Thyroid gland (tissue), 4 donors: ENCODE measurements around the gene CYP46A1. TPM values are rescaled to one million over a fixed set of nuclear protein-coding genes. Genes with fewer than 3 reads are reported as not detected.

Experiments
- DNase-seq, 2 donors: peaks; one replicate each; pipeline ENCODE4 v3.0.0-alpha.2; 2019
- H3K27ac ChIP-seq, 3 donors: fragments of 200-600 bp; sonication (generic); 1 replicate in 2 of 3; 2 replicates in 1 of 3; pipeline ENCODE4 v1.5.1; 2016 to 2019; ENCODE audit warnings: mild to moderate bottlenecking in 1 of 3, moderate library complexity in 1 of 3
- H3K27me3 ChIP-seq: fragments of 200-600 bp; sonication (generic); one replicate; pipeline ENCODE4 v1.5.1; 2019
- H3K36me3 ChIP-seq, 2 donors: fragments of 200-600 bp; sonication (generic); one replicate each; pipeline ENCODE4 v1.5.1; 2016 to 2019
- H3K4me1 ChIP-seq, 2 donors: fragments of 200-600 bp; sonication (generic); one replicate each; pipeline ENCODE4 v1.5.1; 2017 to 2019
- H3K4me3 ChIP-seq, 3 donors: fragments of 200-600 bp; sonication (generic); replicated peaks in 1 of 3; 1 replicate in 2 of 3; 2 replicates in 1 of 3; pipeline ENCODE4 v1.5.1; 2016; ENCODE audit warnings: mild to moderate bottlenecking in 1 of 3
- H3K9me3 ChIP-seq: fragments of 200-600 bp; sonication (generic); one replicate; pipeline ENCODE4 v1.5.1; 2017
- CTCF ChIP-seq, 6 experiments: fragments of 200-600 bp in 3 of 6; fragments of 450-650 bp in 3 of 6; sonication (generic) in 3 of 6; IDR thresholded peaks; one replicate each; pipeline ENCODE4 v1.5.1; 2016 to 2019; ENCODE audit warnings: antibody characterized with exemption in 6 of 6, mild to moderate bottlenecking in 2 of 6, inconsistent platforms in 1 of 6, moderate library complexity in 1 of 6
- POLR2A ChIP-seq, 2 donors: fragments of 450-650 bp; IDR thresholded peaks; one replicate each; pipeline ENCODE4 v1.6.1; 2017; ENCODE audit warnings: antibody characterized with exemption in 2 of 2, mild to moderate bottlenecking in 2 of 2, moderate library complexity in 1 of 2
- WGBS, 2 donors: methylation state at CpG; one replicate each; pipeline ENCODE4 v1.1.5; 2017; 5-methylcytosine and 5-hydroxymethylcytosine counted together
- intact Hi-C: fragments of 100-400 bp; cut with DNase I; formaldehyde crosslinking; loops from one replicate; pipeline ENCODE4 v1.15.1; 2023
- total RNA-seq, 4 donors: library from RNA; depleted of rRNA; stranded (reverse); fragments of >200 nt; gene quantifications; one replicate each; pipeline ENCODE4 v1.2.3, GENCODE V29; 2016

CYP46A1 gene
- total RNA-seq, 4 donors from 2014 or later: 0.54 to 5.2 (median 1.5) TPM

GRCh38 chr14:99686557-99687283, 2.6 kb downstream of the CYP46A1 start:
- H3K27ac ChIP-seq: no peak overlapping the region
- WGBS, 2 donors: 81 to 90% methylated on average over 8 of the region's 8 CpGs
- H3K4me1 ChIP-seq: peaks cover 11 to 15% of the 10 kb centered on the region in 2 donors
- no peak for DNase-seq
- TF ChIP-seq POLR2A (IDR thresholded peaks at IDR 0.05): no peak
- intact Hi-C loops: loop anchor here (10.0 kb wide), 2 partner anchors 82 to 858 kb away; partner anchors contain the start of gene CCDC85C
- no peaks in the 10 kb centered on the region for H3K36me3 ChIP-seq
- H3K27me3 ChIP-seq: no peaks in the 10 kb centered on the region
- no peaks in the 10 kb centered on the region for H3K9me3 ChIP-seq
- H3K4me3 ChIP-seq: no peak overlapping the region

- TF ChIP-seq POLR2A (IDR thresholded peaks at IDR 0.05) (no peak), CTCF (IDR thresholded peaks at IDR 0.05) (peak in 4 of 6 experiments; percentile 30 to 66 (median 42))
- Histone ChIP-seq H3K27me3 (no peaks in the 10 kb centered on the region), H3K4me3 (no peak overlapping the region), H3K27ac (no peak overlapping the region), H3K4me1 (peaks cover 10 to 15% of the 10 kb centered on the region in 2 donors), H3K36me3 (no peaks in the 10 kb centered on the region), H3K9me3 (no peaks in the 10 kb centered on the region)
- WGBS, 2 donors: 60 to 62% methylated on average over 11 to 12 of the region's 12 CpGs
- intact Hi-C loops: loop anchor here (10.0 kb wide), 2 partner anchors 83 to 857 kb away; partner anchors contain the start of gene CCDC85C
- no peak for DNase-seq
Measured at GRCh38 chr14:99687284-99688209, 3.4 kb downstream of the CYP46A1 start.

DNA sequence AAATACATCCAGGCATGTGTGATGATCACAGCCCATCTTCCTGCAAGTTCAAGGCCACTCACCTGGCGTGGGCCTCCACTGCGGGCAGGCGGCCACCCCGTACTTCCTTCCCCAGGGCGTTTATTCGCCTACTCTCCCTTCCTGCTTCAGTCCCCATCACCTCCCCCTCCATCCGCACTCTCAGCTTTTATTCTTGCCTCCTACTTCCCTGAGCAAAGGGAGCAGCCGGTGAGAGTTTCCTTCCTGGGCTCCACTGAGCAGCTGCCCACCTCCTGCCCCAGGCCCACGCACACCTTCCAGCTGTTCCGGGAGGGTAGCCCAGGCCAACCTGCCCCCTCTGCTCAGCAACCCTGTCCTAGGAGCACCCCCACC, 4.1 kb downstream of the CYP46A1 start:
- intact Hi-C loops: loop anchor here (10.0 kb wide), 2 partner anchors 83 to 857 kb away; partner anchors contain the start of gene CCDC85C
- DNase-seq: no peak
- TF ChIP-seq CTCF (IDR thresholded peaks at IDR 0.05) (no peak), POLR2A (IDR thresholded peaks at IDR 0.05) (no peak)

GRCh38 chr14:99688629-99689028, 4.5 kb downstream of the CYP46A1 start:
- intact Hi-C loops: loop anchor here (10.0 kb wide), 2 partner anchors 84 to 856 kb away; partner anchors contain the start of gene CCDC85C
- Histone ChIP-seq H3K4me3 (no peak overlapping the region), H3K27ac (no peak overlapping the region), H3K36me3 (no peaks in the 10 kb centered on the region), H3K9me3 (no peaks in the 10 kb centered on the region), H3K27me3 (no peaks in the 10 kb centered on the region), H3K4me1 (peaks cover 3 to 4% of the 10 kb centered on the region in 2 donors)
- 78 to 92% methylated on average over 11 of the region's 11 CpGs for WGBS, 2 donors
- TF ChIP-seq POLR2A (IDR thresholded peaks at IDR 0.05) (no peak), CTCF (IDR thresholded peaks at IDR 0.05) (no peak)
- DNase-seq: no peak

More for the DNA sequence above, 4.1 kb downstream of the CYP46A1 start:
- Histone ChIP-seq H3K9me3 (no peaks in the 10 kb centered on the region), H3K4me1 (peaks cover 4 to 8% of the 10 kb centered on the region in 2 donors), H3K36me3 (no peaks in the 10 kb centered on the region), H3K27ac (no peak overlapping the region), H3K4me3 (no peak overlapping the region), H3K27me3 (no peaks in the 10 kb centered on the region)
- WGBS, 2 donors: 66 to 73% methylated on average over 10 of the region's 10 CpGs
